GM12873 (cell line): Measurements from ENCODE around the gene HDGFL2.

Experiments
- CTCF ChIP-seq: IDR thresholded peaks from 2 replicates; pipeline ENCODE4 v1.5.1; 2012; ENCODE audit warnings: low read depth, mild to moderate bottlenecking, moderate library complexity, low read length, control low read depth; ENCODE audit not compliant: insufficient read depth; ENCODE audit errors: missing control alignments

The HDGFL2 gene

GRCh38 chr19:4472174-4472974 is at the start of gene HDGFL2:
Gene HDGFL2, plus strand, starts transcription at chr19:4472297. Its CDS starts 54 bp downstream, at chr19:4472351.
- no peak for TF ChIP-seq CTCF

GRCh38 chr19:4423416-4424126 is 48.5 kb upstream of the HDGFL2 start:
- no peak for TF ChIP-seq CTCF

GRCh38 chr19:4425537-4425936 is 46.6 kb upstream of the HDGFL2 start:
- no peak for TF ChIP-seq CTCF

- TF ChIP-seq CTCF, result no peak
These were observed 43.6 kb upstream of the HDGFL2 start for GRCh38 chr19:4428326-4428975.

GRCh38 chr19:4429256-4429655 is 42.8 kb upstream of the HDGFL2 start:
- TF ChIP-seq CTCF, result no peak

GRCh38 chr19:4429771-4430171 is 42.3 kb upstream of the HDGFL2 start:
- TF ChIP-seq CTCF, result no peak

- no peak for TF ChIP-seq CTCF
These were observed 41.3 kb upstream of the HDGFL2 start for GRCh38 chr19:4430760-4431159.
